Endometrial microvascular endothelial cells (primary cell): Measurements from ENCODE around the gene ITPA. TPM values are rescaled to one million over a fixed set of nuclear protein-coding genes. Genes with fewer than 3 reads are reported as not detected.

Source experiments
- in situ Hi-C: cut with HindIII; loops from 2 replicates; pipeline ENCODE4 v1.10.0; 2017; ENCODE audit warnings: low sequenced_read_pairs, low pct_unique_long_range_greater_than_20kb; ENCODE audit errors: inconsistent ontology term
- total RNA-seq: library from RNA; depleted of rRNA; stranded (reverse); fragments of >200 nt; gene quantifications from one replicate; pipeline ENCODE4 v1.2.3, GENCODE V29; 2015; ENCODE audit errors: inconsistent ontology term

The ITPA gene
- total RNA-seq = 90.0 TPM

DNA sequence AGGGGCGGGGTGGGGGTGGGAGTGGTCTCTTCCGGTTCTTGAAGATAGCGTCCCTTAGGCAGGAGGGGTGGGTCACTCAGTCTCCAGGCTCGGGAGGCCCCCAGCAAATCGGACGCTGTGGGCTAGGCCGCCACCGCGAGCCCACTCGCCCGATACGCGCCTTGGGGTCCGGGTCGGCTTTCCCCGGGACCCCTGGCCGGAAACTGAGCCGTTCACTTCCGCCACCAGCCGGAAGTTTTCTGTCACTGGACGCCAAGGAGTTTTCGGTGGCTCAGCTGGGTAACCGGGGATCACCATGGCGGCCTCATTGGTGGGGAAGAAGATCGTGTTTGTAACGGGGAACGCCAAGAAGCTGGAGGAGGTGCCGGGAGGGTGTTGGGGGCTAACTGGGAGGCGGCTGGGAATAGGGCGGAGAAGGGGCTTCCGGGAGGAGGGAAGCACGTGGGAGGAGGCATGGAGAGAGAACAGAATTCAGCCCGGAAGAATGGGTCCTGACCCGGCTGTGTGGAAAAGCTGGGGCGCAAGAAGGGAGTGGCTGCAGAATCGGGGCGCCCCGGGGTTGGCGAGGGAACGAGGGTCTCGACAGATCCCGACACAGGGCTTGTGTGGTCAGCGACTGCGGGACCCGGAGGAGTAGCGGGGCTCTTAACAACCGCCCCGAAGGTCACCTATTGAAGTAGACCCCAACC is at the start of gene ITPA:
Gene ITPA, plus strand, starts transcription at position 242 of the 689 bp plus-strand sequence. Its CDS starts 54 bp downstream, at position 296.
- in situ Hi-C loops = no loop called here

DNA sequence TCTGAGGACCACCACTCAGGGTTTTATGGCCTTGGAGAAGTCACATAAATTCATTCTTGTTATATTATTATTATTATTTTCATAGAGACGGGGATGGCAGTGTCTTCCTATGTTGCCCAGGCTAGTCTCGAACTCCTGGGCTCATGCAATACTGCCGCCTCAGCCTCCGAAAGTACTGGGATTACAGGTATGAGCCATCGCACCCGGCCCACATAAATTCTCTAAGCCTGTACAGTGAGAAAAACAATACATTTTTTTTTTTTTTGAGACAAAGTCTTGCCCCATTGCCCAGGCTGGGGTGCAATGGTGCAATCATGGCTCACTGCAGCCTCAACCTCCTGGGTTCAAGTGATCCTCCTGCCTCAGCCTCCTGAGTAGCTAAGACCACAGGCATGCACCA is 48.9 kb upstream of the ITPA start:
- in situ Hi-C loops = no loop called here

DNA sequence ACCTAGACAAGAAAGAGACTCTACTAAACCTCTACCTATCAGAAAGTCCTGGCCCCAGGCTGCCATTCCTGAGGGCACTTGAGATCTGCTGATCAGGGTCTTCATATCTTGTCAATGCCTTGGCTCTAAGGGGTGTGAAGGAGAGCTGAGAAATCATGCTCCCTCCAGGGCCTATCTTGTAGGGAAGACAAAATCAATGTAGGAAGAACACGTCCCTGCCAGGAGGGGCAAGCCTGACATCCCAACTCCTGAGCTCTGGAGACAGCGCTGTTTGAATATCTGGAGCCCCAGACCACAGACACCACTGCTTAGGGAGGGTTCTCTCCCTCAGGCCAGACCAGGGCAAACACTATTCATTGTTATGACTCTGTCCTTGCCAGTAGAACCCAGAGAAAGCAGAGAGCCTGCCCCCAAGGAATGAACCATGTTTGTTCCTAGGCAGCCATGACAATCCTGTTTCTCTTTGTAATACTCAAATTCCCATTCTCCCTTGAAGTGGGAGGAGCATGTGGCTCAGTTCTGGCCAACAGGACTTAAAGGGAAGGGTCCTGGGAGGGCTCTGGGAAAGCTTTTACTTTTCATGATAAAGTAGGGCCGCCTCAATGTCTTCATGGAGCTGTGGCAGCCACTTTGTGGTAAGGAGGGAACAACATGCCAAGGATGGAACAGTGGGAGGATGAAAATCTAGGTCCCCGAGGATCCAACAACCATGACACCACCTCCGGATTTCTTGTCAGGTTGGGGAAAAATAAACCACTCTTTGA is 47.8 kb upstream of the ITPA start:
- in situ Hi-C loops = no loop called here

DNA sequence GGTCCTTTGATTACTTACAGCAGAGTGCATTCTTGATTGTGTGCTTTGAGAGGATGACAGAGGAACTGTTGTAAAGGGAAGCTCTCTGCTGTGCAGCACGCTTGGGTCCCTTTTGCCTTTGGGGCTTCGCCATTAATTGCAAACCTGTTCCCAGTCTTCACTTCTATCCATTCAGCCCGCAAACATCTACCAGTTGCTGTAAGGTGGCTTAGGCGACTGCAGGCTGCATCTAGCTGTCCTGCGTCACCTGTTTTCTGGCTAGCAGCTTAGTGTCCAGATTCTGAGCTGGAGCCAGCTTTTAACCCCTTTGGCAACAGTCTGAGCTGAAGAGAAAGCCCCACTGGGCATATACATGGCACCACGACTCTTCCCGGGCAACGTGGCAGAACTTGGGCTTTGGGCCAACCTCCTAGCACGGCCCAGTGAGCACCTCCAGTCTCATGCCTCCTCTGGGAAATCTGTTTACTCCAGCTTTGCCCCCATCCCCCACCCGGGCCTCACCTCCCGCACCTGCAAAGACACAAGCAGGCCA is 47.2 kb upstream of the ITPA start:
- in situ Hi-C loops = no loop called here

DNA sequence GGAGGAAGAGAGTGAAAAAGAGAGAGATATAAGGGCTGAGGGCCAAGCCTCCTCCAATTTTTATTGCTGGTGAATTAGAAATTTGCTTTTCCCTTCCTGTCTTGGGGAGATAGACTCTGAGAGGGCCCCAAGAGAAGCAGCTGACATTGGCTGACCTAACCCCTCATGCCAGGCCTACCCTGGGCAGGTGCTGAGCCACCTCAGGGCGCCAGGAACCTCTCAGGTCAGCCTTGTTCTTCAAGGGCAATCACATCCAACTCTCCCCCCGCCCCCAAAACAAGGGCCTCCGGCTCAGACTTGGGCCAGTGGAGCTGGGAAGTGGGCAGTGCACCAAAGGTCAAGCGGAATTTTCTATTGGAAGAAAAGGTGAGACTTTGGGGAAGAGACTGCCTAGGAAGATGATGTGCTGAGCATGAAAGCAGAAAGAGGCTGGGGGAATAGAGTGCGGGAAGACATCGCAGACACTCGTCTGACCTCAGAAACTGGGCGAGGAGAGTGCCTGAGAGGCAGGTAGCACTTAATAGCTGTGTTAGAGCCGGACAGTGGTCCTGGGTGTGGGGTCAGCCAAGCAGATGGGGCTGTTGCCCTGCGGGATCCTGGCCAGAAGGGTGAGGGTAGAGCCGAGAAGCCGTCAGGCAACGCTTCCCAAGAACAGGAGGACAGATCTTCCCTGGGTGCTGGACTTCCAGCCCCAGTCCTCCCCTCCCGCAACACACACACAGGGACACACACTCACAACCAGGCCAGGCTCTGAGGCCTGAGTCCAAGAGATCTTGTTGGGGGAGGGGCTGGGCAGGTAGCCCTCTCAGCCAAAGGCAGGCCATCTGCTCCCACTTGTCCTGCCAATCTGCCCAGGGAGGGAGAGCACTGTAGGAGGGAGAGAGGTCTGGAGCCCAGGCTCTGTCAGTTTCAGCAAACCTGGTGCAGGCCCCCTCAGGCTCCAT is 45.9 kb upstream of the ITPA start:
- in situ Hi-C loops = no loop called here

DNA sequence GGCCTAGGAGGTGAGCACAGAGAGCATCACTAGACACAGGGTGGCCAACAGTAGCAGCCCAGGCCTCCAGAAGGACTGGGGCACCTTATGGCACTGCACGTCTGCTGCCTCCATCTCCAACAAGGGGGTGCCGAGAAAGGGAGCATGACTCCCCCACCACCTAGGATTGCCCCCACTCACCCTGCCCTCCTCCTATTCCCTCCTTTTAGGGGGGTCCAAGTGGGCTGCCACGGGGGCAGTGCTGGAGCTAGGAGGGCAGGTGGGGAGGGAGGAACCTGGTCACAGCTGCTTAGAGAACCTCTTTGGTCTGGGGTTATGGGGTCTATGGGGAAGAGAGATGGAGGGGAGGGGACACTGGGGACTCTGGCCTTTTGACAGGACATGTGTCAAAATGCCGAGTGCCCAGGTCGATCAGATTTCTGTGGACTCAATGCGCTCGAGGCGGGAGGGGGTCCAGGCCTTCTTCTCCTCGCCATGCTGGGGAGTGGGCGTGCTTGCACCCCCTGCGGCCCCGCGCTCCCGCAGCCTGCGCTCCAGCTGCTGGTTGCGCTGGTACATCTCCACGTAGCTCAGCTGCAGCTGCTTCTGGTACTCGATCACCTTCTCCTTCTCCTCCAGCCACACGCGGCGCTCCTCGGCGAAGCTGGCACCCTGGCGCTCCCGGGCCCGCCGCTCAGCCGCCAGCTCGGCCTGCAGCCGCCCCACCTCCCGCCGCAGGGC is 45.1 kb upstream of the ITPA start:
- in situ Hi-C loops = no loop called here

DNA sequence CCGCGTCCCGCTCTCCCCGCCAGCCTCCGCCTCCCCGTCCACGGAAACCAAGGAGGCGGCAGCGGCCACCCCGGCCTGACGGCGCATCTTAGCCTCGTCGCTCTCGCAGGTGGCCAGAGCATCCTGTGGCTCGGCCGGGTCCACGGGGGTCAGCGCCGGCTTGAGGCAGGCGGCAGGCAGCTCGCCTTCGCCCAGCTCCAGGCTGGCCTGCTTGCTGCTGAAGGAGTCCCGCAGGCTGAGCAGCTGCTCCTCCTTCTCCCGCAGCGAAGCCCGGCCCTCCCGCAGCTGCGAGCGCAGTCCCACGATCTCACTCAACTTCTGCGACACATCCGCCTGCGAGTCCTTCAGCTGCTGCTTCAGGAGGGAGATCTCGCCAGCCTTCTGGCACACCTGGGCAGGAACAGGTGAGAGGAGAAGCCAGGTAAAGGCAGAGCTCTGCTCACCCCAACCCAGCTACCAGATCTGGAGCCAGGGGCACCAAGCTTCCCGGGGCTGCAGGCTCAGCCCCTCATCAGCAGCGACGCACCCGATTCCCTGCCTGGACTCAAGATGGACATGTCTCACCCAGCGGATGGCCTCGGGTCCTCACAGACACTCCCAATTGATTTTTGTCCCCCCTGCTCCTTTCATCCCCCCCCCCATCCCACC is 44.4 kb upstream of the ITPA start:
- in situ Hi-C loops = no loop called here

DNA sequence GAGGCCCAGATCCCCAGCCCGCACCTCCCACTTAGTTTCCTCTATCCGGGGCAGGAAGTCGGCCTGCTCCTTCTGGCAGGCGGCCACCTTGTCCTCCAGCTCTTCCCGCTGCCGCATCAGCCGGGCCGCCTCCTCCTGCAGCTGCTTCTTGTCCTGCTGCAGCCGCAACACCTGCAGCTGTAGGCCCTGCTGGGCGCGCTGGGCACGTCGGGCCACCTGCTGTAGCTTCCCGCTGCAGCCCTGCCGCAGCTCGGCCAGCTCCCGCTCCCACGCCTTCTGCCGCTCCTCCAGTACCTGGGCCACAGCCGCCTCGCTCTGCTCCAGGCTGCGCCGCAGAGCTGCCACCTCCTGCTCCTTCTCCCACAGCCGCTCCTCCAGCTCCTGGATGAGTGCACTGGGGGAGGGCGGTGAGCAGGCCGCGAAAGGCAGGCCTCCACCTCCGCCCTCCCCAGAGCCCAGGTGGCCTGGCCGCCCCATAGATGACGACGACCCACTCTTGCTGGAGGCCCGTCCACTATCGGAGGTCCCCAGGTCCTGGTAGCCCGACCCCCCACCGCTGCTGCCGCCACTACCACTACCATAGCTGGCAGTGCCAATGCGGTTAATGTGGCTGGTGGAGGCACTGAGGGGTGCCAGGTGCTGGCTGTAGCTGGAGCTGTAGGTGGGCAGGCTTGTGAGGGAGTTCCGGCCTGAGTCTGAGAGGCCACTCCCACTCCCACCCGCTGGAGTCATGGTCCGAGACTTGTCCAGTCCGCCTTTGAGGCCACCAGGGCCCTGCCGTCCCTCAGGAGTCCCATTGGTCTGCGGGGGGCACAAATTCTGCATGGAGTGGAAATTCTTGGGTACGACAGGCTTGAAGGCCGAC is 43.6 kb upstream of the ITPA start:
- in situ Hi-C loops = no loop called here

DNA sequence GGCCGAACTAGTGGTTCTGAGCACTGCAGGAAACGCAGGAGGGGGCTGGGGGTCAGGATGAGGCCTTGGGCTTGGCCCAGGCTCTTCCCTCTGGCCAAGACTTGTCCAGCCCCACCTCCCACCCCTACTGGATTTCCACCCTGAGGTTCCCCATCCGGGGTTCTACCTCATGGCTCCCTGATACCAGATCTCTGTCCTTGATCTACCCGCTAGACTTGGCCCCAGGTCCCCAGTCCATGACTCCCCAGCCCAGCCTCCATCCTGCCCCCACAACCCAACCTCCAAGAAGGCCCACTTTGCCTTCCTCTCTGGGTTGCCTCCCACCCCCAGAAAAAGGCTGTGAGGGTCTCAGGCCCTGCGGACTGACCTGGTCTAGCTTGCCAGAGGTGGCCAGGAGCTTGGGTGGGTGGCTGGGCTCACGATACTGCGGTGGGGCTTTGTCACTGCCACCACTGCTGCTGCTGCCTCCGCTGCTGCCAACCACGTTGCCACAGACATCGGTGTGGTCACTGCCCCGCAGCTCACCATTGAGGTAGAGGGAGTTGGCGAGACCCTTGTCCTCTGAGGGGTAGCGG is 42.9 kb upstream of the ITPA start:
- in situ Hi-C loops = no loop called here

DNA sequence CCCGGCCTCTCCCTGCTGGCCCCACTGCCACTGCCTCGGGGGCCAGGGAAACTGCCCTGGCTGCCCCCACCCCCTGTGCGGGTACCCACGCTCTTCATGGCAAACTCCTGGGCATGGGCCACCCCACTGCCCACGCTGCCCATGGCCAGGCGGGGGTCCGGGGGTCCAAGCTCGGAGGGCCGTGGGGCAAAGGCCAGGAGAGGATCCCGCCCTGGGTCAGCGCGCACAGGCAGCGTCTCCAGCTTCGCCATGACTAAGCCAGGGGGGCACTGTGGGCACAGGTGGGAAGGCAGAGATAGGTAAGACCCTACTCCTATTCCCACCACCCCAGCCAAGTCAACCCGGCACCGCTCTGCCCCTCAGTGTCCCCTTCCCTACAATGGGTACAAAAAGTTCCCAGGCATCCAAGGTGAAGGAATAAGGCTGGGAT is 42.4 kb upstream of the ITPA start:
- in situ Hi-C loops = no loop called here

DNA sequence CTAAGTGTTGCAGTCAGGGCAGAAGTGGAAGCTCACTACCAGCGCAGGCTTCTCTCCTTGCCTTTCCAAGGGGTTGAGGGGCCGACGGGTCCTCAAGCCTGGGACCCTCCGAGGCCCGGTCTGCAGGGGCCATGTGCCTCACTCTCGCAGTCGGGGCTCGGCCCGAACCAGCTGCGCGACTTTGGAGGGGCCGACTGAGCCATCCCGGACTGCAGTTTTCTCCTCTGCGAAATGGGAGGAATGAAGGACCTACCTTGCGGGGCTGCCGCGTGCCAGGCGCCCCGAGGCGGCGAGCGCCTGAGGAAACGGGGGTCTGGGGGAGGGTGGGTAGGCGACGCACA is 41.6 kb upstream of the ITPA start:
- in situ Hi-C loops = no loop called here

DNA sequence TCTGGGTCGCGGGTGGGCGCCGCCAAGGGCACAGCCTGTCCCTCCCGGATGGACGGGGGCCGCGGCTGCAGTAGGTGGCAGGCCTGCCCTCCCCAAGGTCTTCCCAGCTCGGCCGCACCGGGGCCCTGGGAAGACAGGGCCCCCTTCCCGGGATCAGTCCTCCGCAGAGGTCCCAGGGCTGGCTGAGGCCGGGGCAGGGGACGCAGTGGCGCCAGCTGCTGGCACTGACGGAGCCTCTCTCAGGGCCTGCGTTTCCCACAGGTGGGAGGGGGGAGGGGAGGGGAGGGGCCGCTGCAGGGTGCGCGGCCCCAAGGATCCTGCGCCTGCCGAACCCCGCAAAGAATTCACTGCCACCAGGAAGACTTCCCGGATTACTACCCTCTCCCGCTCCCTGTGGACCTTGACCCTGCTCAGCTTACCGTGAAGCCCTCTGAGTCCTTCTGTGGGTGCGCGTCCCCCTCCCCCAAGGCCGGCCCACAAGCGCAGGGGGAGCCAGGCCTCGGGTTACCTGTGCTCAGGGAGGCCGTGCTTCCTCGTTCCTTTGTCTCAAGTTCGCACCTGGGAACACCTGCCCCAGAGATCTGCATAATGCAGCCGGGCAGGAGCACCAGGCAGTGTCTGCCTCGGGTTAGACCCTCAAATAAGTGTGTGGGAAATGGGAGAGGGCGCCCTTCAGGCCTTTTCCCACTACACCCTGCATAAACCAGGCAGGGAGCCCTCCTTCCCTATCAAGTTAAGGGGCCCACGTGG is 41.0 kb upstream of the ITPA start:
- in situ Hi-C loops = no loop called here

DNA sequence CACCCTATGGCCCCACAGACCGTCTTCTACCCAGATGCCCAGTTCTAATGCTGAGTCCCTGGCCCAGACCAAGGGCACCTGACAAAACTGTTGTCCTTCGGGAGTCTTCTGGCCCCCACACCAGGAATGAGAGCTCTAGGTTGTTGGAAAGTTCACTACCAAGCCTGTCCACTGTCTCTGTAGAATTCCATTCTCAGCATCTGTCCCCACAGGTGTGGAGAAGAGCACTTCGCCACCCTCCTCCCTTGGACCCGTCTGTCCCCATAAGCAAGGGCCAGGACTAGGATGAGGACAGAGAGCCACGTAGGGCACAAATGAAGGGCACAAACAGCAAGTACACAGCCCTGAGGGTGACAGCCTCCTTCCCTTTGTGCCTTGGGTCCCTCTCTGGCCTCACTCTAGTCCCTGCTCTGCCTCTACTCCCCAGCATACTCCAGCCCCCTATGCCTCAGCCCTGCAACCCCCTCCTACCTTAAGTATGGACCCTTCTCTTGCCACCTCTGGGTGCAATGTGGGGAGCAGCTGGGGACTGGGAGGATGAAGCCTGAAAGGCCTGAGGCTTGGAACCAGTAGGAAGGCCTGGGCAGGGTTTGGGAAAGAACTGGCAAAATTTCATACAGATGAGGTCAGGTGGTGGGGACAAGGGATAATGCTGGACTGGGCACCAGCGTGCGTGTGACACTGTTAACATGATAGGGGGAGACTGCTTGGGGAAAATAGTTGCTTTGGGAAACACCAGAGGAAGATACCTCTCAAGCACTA is 40.3 kb upstream of the ITPA start:
- in situ Hi-C loops = no loop called here

DNA sequence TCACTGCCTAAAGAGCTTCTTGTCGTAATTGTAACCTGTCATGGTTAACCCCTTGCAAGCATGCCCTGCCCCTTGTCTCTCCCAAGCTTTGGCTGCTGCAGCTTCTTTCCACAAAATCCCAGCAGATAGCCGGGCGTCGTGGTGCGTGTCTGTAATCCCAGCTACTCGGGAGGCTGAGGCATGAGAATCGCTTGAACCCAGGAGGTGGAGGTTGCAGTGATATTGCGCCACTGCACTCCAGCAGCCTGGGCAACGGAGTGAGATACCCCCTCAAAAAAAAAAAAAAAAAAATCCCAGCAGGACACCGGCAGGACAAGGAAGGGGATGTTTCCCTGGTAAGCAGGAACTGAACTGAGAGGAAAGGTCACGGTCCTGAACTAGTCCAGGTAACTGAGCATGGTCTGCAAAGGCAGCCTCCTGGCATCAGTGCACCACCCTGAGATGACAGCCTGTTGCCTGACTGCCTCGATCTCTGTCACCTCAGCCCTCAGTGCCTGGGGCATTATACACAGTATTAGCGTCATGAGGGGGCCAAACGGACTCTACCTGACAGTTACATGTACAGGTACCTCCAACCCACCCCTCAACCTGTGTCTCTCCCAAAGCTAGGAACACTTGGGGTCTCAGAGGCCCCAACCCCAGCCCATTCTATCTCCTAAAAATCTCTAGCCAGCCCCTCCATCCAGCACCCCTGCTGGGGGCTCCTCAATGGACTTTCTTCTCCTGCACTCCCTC is 37.7 kb upstream of the ITPA start:
- in situ Hi-C loops = no loop called here
